ENCODE results near the gene ARFGEF3. TPM values are rescaled to one million over a fixed set of nuclear protein-coding genes. Genes with fewer than 3 reads are reported as not detected.
"Not testable (repeated sequence)": the region's sequence is repeated elsewhere in the genome, so short reads cannot be mapped to it uniquely, and the experiment has no call there.

Gene ARFGEF3
- total RNA-seq, 2 experiments from 2014 or later: 0.72 TPM

DNA sequence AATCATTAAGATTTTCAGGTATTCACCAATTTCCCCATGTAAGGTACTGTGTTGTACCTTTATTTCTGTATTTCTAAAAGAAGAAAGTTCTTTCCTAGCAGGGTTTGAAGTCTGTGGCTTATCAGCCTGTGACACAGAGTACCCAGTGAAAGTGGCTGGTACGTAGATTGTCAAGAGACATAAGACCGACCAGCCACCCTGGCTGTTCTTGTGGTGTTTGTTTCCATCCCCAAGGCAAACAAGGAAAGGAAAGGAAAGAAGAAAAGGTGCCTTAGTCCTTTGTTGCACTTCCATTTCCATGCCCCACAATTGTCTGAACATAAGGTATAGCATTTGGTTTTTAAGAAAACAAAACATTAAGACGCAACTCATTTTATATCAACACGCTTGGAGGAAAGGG lies 175.3 kb downstream of the ARFGEF3 start:
- CTCF ChIA-PET: interaction anchor here (1.0 kb wide), 1 partner anchor 34 kb away, joined by 4 read pairs; no protein-coding TSS in a partner anchor
- Mint-ChIP-seq H3K4me1 (ENCODE audit: low read depth) (no peaks in the 10 kb centered on the region), H3K4me3 (no peak overlapping the region), H3K27me3 (ENCODE audit: low read depth) (peaks cover 5% of the 10 kb centered on the region), H3K27ac (no peak overlapping the region), H3K9me3 (no peaks in the 10 kb centered on the region), H3K36me3 (ENCODE audit: low read depth) (no peaks in the 10 kb centered on the region)
- DNase-seq: no peak
- intact Hi-C loops (cut with micrococcal nuclease): no loop called here

DNA sequence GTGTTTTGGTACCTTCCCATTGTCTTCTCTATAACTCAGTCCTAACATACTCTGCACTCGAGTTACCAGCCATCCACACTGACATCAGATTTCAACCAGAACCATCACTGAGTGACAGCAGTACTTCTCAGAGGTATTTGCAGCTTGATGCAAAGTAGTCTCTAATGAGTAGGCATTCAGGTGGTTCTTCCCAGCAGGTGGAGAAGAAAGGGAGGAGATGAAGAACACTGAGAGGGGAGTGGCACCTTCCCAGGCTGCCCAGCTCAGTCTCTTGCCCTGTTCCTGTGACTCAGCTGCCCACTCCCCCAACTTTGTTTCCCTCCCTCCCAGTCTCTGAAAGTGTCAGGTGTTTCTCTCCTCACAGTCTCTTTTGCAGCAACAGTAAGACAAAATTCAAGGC lies 177.3 kb downstream of the ARFGEF3 start:
- no peak overlapping the region for H3K4me3 Mint-ChIP-seq
- H3K27me3 Mint-ChIP-seq (ENCODE audit: low read depth): peaks cover 4% of the 10 kb centered on the region
- DNase-seq: no peak
- no peak overlapping the region for H3K27ac Mint-ChIP-seq
- intact Hi-C loops (cut with micrococcal nuclease): no loop called here
- H3K9me3 Mint-ChIP-seq: no peaks in the 10 kb centered on the region
- no peaks in the 10 kb centered on the region for H3K36me3 Mint-ChIP-seq (ENCODE audit: low read depth)
- CTCF ChIA-PET: no interaction called here
- no peaks in the 10 kb centered on the region for H3K4me1 Mint-ChIP-seq (ENCODE audit: low read depth)

DNA sequence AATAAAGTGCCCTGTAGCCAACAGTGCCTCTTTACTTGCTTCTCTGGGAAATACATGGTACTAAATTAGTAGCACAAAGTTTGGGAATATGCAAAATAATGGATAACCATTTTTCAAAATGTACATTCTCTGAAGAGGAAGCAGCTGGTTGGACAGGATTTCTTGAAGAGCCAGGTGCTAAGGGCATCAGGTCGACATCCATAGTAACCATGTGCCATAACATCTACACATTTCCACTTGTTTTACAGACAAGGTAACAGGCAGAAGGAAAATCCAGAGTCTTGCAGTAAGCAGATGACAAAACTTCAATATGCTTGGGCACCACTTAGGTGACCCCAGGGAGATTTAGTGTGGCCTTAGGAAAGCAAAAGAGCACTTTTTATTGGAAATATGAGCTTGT lies 179.4 kb downstream of the ARFGEF3 start:
- H3K9me3 Mint-ChIP-seq: no peaks in the 10 kb centered on the region
- intact Hi-C loops (cut with micrococcal nuclease): no loop called here
- DNase-seq: no peak
- H3K4me1 Mint-ChIP-seq (ENCODE audit: low read depth): no peaks in the 10 kb centered on the region
- H3K27me3 Mint-ChIP-seq (ENCODE audit: low read depth): peaks cover 5% of the 10 kb centered on the region
- H3K27ac Mint-ChIP-seq: no peak overlapping the region
- CTCF ChIA-PET: interaction anchor here (0.6 to 0.7 kb wide), 2 partner anchors 115 to 224 kb away, joined by 3 read pairs; no protein-coding TSS in a partner anchor
- no peaks in the 10 kb centered on the region for H3K36me3 Mint-ChIP-seq (ENCODE audit: low read depth)
- H3K4me3 Mint-ChIP-seq: no peak overlapping the region

DNA sequence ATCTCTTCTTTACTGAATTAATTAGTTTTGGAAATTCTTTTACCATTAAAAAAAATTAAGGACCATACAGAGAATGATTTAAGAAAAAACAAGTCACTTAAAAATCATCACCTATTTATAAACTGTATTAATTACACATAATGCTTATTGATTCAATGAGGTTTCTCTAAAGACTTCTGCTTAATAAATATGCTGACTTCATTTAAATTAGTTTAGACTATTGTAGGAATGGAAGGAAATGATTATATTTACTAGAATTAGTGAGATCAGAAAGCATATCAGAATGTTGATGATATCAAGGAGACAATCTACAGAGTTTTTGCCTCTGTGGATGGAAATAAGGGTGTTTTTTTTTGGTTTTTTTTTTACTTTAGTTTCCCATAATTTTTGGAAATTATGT lies 181.4 kb downstream of the ARFGEF3 start:
- Mint-ChIP-seq H3K4me3 (no peak overlapping the region), H3K36me3 (ENCODE audit: low read depth) (no peaks in the 10 kb centered on the region), H3K4me1 (ENCODE audit: low read depth) (no peaks in the 10 kb centered on the region), H3K27ac (no peak overlapping the region), H3K27me3 (ENCODE audit: low read depth) (peaks cover 4% of the 10 kb centered on the region), H3K9me3 (no peaks in the 10 kb centered on the region)
- CTCF ChIA-PET: no interaction called here
- no peak for DNase-seq
- intact Hi-C loops (cut with micrococcal nuclease): no loop called here

DNA sequence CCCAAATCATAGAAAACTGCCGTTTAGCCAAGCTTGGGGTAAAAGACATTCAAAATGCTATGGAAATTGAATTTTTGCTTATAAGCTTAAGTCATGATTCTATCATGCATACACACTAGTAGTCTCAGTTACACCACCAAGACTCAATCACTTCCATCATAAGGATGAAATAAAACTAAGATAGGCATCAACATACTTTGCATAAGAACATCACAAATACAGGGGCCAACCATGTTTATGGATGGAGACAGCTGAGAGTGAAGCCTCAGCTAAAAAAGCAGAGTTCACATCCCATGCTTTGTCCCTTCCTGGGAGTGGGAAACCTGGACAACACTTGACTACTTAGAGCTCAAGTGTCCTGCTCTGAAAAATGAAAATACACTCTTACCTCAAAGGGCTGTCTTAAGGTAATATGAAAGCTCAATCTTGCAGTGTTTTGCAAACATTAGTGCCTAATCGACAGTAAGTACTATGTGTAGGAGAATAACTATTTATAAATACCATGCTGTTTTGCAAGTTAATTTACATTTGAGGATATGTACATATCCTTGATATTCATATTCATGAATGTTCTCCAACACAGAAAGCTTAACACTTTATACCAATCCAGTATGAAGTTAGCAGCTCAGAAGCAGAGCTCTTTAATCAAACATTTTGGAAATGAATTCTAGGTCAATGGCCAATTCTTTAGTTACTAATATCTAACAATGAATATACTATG lies 184.0 kb downstream of the ARFGEF3 start:
- H3K9me3 Mint-ChIP-seq: no peaks in the 10 kb centered on the region

DNA sequence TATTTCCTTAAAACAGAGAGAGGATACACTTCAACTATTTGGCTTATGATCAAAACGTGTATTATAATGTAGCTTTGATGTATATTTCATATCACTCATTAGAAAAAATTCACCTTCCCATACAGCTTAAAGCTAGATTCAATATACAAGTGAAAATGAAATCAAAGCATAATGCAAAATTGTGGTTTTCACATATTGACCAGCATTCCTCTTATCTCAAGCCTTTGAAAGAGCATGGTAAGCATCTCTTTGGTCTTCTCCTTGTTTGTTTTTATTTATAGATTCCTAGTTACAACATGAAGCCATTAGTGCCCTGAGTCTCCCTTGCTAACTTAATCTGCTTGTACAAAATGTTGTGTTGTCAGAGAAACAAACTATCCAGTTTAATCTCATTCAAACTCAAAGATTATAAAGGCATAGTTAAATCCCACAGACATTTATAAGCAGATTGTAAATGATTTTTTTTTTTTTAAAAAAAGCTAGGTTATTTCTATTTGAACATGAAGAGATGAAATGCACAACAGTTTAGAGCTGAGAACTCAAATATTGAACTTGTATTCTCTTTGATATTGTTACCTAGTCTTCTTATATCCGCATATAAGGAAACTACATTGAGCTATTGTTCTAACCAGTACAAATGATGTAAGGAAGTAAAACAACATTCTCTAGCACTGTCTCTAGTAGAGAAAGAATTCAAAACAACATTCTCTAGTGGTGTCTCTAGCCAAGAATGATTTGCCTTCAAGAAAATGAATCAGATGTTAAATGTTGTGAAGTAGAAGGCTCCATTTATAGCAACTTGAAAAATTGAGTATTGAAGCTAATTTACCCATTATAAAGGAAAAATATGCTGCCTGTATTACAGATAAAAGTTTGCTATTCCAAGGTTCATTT lies 184.8 kb downstream of the ARFGEF3 start:
- Mint-ChIP-seq H3K36me3 (ENCODE audit: low read depth) (no peaks in the 10 kb centered on the region), H3K27ac (no peak overlapping the region), H3K4me3 (no peak overlapping the region), H3K4me1 (ENCODE audit: low read depth) (no peaks in the 10 kb centered on the region), H3K27me3 (ENCODE audit: low read depth) (peaks cover 6% of the 10 kb centered on the region), H3K9me3 (no peaks in the 10 kb centered on the region)
- CTCF ChIA-PET: interaction anchor here (0.6 kb wide), 1 partner anchor 623 kb away, joined by 4 read pairs; no protein-coding TSS in a partner anchor
- intact Hi-C loops (cut with micrococcal nuclease): no loop called here
- no peak for DNase-seq

More for the DNA sequence above, 184.0 kb downstream of the ARFGEF3 start:
- intact Hi-C loops (cut with micrococcal nuclease): no loop called here
- peaks cover 6% of the 10 kb centered on the region for H3K27me3 Mint-ChIP-seq (ENCODE audit: low read depth)
- no peaks in the 10 kb centered on the region for H3K4me1 Mint-ChIP-seq (ENCODE audit: low read depth)
- H3K4me3 Mint-ChIP-seq: no peak overlapping the region
- DNase-seq: no peak
- H3K36me3 Mint-ChIP-seq (ENCODE audit: low read depth): no peaks in the 10 kb centered on the region
- CTCF ChIA-PET: interaction anchor here (0.6 kb wide), 1 partner anchor 91 kb away, joined by 3 read pairs; no protein-coding TSS in a partner anchor
- no peak overlapping the region for H3K27ac Mint-ChIP-seq

DNA sequence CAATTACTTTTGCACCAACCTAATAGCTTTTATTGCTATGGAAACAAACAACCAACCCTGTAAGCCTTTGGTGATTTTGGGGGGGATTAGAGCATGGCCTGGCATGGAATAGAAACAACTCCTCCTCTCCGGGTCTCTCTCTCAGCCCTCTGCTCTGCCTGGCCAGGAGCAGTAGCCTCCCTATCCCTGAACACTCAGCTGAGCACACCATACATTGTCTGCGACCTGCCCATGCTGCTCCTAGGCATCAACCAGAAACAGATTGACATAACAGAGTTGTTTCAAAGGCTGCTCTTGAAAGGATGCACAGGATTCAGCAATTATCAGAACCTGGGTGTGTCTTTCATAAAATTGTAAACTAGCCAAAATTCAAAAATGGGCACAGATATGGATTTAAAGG lies 186.1 kb downstream of the ARFGEF3 start:
- H3K4me1 Mint-ChIP-seq (ENCODE audit: low read depth): no peaks in the 10 kb centered on the region
- no peak overlapping the region for H3K27ac Mint-ChIP-seq
- H3K36me3 Mint-ChIP-seq (ENCODE audit: low read depth): no peaks in the 10 kb centered on the region
- CTCF ChIA-PET: no interaction called here
- DNase-seq: no peak
- intact Hi-C loops (cut with micrococcal nuclease): no loop called here
- H3K9me3 Mint-ChIP-seq: no peaks in the 10 kb centered on the region
- H3K27me3 Mint-ChIP-seq (ENCODE audit: low read depth): peaks cover 6% of the 10 kb centered on the region
- no peak overlapping the region for H3K4me3 Mint-ChIP-seq

DNA sequence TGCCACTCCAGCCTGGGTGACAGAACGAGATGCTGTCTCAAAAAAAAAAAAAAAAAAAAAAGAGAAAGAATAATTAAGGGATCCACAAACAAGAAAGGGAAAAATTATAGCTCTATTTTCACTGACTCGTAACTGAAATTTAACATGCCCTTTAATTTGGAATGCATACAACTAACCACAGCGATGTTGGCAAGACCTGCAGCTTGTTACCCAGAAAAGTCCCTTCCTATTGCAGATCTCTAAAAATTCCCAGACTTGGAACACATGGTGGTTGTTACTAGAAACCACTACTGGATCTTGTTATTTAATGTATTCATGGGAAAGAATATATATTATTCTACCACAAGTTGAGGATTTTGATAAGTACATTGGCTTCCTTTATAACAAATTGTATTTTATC lies 188.2 kb downstream of the ARFGEF3 start:
- CTCF ChIA-PET: interaction anchor here (0.6 to 0.7 kb wide), 2 partner anchors 99 to 118 kb away, joined by 3 to 5 read pairs; no protein-coding TSS in a partner anchor

DNA sequence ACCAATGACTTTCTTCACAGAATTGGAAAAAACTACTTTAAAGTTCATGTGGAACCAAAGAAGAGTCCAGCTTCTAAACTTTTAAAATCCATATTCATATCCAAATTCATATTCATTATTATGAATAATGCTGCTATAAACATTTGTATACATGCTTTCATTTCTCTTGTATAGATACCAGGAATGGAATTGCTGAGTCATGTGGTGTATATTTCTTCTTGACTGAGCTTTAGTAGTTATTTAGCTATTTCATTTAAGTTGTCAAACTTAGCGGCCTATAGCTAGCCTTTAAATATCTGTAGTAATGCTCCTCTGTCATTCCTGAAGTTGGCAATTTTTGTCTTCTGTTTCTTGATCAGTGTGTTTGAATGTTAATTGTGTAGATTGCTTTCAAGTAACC lies 196.2 kb downstream of the ARFGEF3 start:
- Mint-ChIP-seq H3K27ac (no peak overlapping the region), H3K9me3 (no peaks in the 10 kb centered on the region)

More for the DNA sequence above, 188.2 kb downstream of the ARFGEF3 start:
- Mint-ChIP-seq H3K27ac (no peak overlapping the region), H3K27me3 (ENCODE audit: low read depth) (peaks cover 6% of the 10 kb centered on the region), H3K4me3 (no peak overlapping the region), H3K4me1 (ENCODE audit: low read depth) (no peaks in the 10 kb centered on the region), H3K9me3 (no peaks in the 10 kb centered on the region), H3K36me3 (ENCODE audit: low read depth) (no peaks in the 10 kb centered on the region)
- intact Hi-C loops (cut with micrococcal nuclease): no loop called here
- DNase-seq: no peak

DNA sequence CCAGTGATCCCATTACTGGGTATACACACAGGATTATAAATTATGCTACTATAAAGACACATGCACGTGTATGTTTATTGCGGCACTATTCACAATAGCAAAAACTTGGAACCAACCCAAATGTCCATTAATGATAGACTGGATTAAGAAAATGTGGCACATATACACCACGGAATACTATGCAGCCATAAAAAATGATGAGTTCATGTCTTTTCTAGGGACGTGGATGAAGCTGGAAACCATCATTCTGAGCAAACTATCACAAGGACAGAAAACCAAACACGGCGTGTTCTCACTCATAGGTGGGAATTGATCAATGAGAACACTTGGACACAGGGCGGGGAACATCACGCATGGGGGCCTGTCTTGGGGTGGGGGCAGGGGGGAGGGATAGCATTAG lies 206.9 kb downstream of the ARFGEF3 start:
- intact Hi-C loops (cut with micrococcal nuclease); H3K9me3 Mint-ChIP-seq; H3K27ac Mint-ChIP-seq; CTCF ChIA-PET; H3K4me3 Mint-ChIP-seq; H3K36me3 Mint-ChIP-seq (ENCODE audit: low read depth); H3K4me1 Mint-ChIP-seq (ENCODE audit: low read depth); DNase-seq: not testable (repeated sequence)
- H3K27me3 Mint-ChIP-seq (ENCODE audit: low read depth): peaks cover 12% of the 10 kb centered on the region

More for the DNA sequence above, 196.2 kb downstream of the ARFGEF3 start:
- Mint-ChIP-seq H3K36me3 (ENCODE audit: low read depth) (no peaks in the 10 kb centered on the region), H3K4me1 (ENCODE audit: low read depth) (no peaks in the 10 kb centered on the region), H3K27me3 (ENCODE audit: low read depth) (no peaks in the 10 kb centered on the region), H3K4me3 (no peak overlapping the region)
- no peak for DNase-seq
- intact Hi-C loops (cut with micrococcal nuclease): no loop called here
- CTCF ChIA-PET: no interaction called here

DNA sequence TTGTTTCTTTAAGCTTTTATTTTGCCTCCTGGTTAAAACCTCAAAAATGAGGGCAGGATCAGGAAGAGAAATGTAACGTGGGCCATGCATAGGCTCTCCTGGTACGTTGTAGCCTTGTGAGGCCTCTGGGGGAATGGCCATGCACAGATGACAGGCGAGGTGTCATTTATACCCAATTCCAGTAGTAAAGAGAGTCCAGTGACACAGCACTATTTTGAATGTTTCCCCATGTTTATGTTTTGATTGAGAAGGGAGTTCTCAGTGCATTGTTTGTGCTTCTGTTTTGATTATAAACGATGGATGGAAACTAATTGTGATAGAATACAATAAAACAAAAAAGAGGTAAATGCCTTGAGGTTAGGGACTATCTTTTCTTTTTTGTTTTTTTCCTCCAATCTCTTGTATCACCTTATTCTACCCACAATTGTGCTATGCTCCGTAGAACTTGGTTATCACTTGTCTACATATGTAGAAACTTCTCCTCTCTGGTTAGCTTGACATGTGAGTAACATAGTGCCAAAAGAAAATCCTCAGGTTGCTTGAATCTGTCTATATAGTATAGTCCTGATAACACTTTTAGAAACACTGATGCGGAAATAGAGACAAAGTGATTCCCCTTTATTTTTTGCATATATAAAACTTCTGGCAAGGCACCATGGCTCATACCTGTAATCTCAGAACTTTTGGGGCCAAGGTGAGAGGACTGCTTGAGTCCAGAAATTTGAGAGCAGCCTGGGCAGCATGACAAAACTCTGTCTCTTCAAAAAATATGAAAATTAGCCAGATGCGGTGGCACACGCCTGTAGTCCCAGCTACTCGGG lies 209.1 kb downstream of the ARFGEF3 start:
- no peak overlapping the region for H3K27ac Mint-ChIP-seq
- peaks cover 6% of the 10 kb centered on the region for H3K27me3 Mint-ChIP-seq (ENCODE audit: low read depth)
- peaks cover 2% of the 10 kb centered on the region for H3K4me1 Mint-ChIP-seq (ENCODE audit: low read depth)
- H3K36me3 Mint-ChIP-seq (ENCODE audit: low read depth): no peaks in the 10 kb centered on the region
- intact Hi-C loops (cut with micrococcal nuclease): no loop called here
- H3K4me3 Mint-ChIP-seq: no peak overlapping the region
- no peak for DNase-seq
- CTCF ChIA-PET: interaction anchor here (0.6 kb wide), 1 partner anchor 35 kb away, joined by 3 read pairs; no protein-coding TSS in a partner anchor
- peaks cover 3% of the 10 kb centered on the region for H3K9me3 Mint-ChIP-seq

DNA sequence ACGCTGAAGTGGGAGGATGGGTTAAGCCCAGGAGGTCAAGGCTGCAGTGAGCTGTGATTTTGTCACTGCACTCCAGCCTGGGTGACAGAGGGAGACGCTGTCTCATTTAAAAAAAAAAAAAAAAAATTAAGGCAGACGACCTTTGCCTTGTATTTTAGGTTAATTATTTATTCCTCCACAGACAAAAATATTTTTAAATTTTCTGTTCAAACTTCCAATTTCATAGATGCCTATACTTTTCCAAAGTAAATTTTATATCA lies 209.6 kb downstream of the ARFGEF3 start:
- H3K9me3 Mint-ChIP-seq: peaks cover 3% of the 10 kb centered on the region
- H3K27ac Mint-ChIP-seq: no peak overlapping the region
- H3K4me1 Mint-ChIP-seq (ENCODE audit: low read depth): peaks cover 2% of the 10 kb centered on the region
- intact Hi-C loops (cut with micrococcal nuclease): no loop called here
- CTCF ChIA-PET: no interaction called here
- no peak for DNase-seq
- H3K36me3 Mint-ChIP-seq (ENCODE audit: low read depth): no peaks in the 10 kb centered on the region
- H3K27me3 Mint-ChIP-seq (ENCODE audit: low read depth): peaks cover 6% of the 10 kb centered on the region
- H3K4me3 Mint-ChIP-seq: no peak overlapping the region
